ENCODE measurements around the gene MYO1E. TPM values are rescaled to one million over a fixed set of nuclear protein-coding genes. Genes with fewer than 3 reads are reported as not detected.

Gene MYO1E
- total RNA-seq, 1 experiment from 2014 or later: 83.6 TPM

GRCh38 chr15:59333401-59334075 is 39.1 kb downstream of the MYO1E start:
- no peak overlapping the region for H3K27ac Mint-ChIP-seq
- CTCF ChIA-PET: no interaction called here

GRCh38 chr15:59332009-59332408 is 40.7 kb downstream of the MYO1E start:
- Mint-ChIP-seq H3K36me3 (no peaks in the 10 kb centered on the region), H3K4me3 (no peak overlapping the region), H3K9me3 (no peaks in the 10 kb centered on the region), H3K27ac (no peak overlapping the region), H3K27me3 (ENCODE audit: low read depth) (no peaks in the 10 kb centered on the region), H3K4me1 (peaks cover 63% of the 10 kb centered on the region)
- no peak for ATAC-seq
- no peak for TF ChIP-seq CREM (CRISPR knock-in tag; IDR thresholded peaks at IDR 0.05)
- ChIA-PET POLR2A (no interaction called here), CTCF (interaction anchor here (1.0 kb wide), 1 partner anchor 28 kb away, joined by 3 read pairs; no protein-coding TSS in a partner anchor)
- DNase-seq (ENCODE audit: low spot score): no peak

More at GRCh38 chr15:59333401-59334075, 39.1 kb downstream of the MYO1E start:
- Mint-ChIP-seq H3K36me3 (no peaks in the 10 kb centered on the region), H3K27me3 (ENCODE audit: low read depth) (no peaks in the 10 kb centered on the region), H3K4me1 (peaks cover 56% of the 10 kb centered on the region), H3K9me3 (no peaks in the 10 kb centered on the region), H3K4me3 (no peak overlapping the region)
- TF ChIP-seq FOXP1 (CRISPR knock-in tag; IDR thresholded peaks at IDR 0.05; ENCODE audit: borderline replicate concordance) (no peak), USF1 (CRISPR knock-in tag; IDR thresholded peaks at IDR 0.05) (no peak)
- POLR2A ChIA-PET: no interaction called here
- DNase-seq (ENCODE audit: low spot score): no peak
- ATAC-seq: no peak

- Mint-ChIP-seq H3K36me3 (no peaks in the 10 kb centered on the region), H3K27ac (peak overlapping the region; percentile 26; the same call in 1 of the 2 replicates), H3K4me1 (peaks cover 71% of the 10 kb centered on the region), H3K4me3 (no peak overlapping the region), H3K9me3 (no peaks in the 10 kb centered on the region), H3K27me3 (ENCODE audit: low read depth) (no peaks in the 10 kb centered on the region)
- ChIA-PET CTCF (interaction anchor here (1.0 kb wide), 1 partner anchor 84 kb away, joined by 3 read pairs; no protein-coding TSS in a partner anchor), POLR2A (interaction anchor here (0.7 kb wide), 1 partner anchor 41 kb away, joined by 3 read pairs; no protein-coding TSS in a partner anchor)
- DNase-seq (ENCODE audit: low spot score): no peak
- ATAC-seq: peak; percentile 33; the same call in 1 of the 2 replicates
- TF ChIP-seq CBFB (CRISPR knock-in tag; IDR thresholded peaks at IDR 0.05; ENCODE audit: low read depth): no peak
- TF ChIP-seq ZNF317 (CRISPR knock-in tag; IDR thresholded peaks at IDR 0.05; ENCODE audit: borderline replicate concordance, low read depth): no peak
- TF ChIP-seq IRF2 (CRISPR knock-in tag; IDR thresholded peaks at IDR 0.05; ENCODE audit: borderline replicate concordance, low read depth): no peak
- TF ChIP-seq AR (CRISPR knock-in tag; IDR thresholded peaks at IDR 0.05): no peak
- TF ChIP-seq ATF2 (CRISPR knock-in tag; IDR thresholded peaks at IDR 0.05; ENCODE audit: borderline replicate concordance, low read depth): no peak
Measured at GRCh38 chr15:59330649-59331048, 42.0 kb downstream of the MYO1E start.

- Mint-ChIP-seq H3K27me3 (ENCODE audit: low read depth) (no peaks in the 10 kb centered on the region), H3K27ac (0 out of 2 replicates have a peak overlapping the region, but pooled peaks have one; percentile 26), H3K4me1 (peaks cover 70% of the 10 kb centered on the region), H3K36me3 (no peaks in the 10 kb centered on the region), H3K9me3 (no peaks in the 10 kb centered on the region), H3K4me3 (no peak overlapping the region)
- ATAC-seq (no peak), DNase-seq (ENCODE audit: low spot score) (no peak)
- CTCF ChIA-PET: interaction anchor here (0.7 to 1.0 kb wide), 2 partner anchors 23 to 83 kb away, joined by 3 to 5 read pairs; no protein-coding TSS in a partner anchor
- POLR2A ChIA-PET: interaction anchor here (1.4 kb wide), 1 partner anchor 43 kb away, joined by 4 read pairs; the partner anchor contains the start of gene MYO1E
- TF ChIP-seq CREB1 (CRISPR knock-in tag; IDR thresholded peaks at IDR 0.05): no peak
- no peak for TF ChIP-seq ZNF263 (CRISPR knock-in tag; IDR thresholded peaks at IDR 0.05; ENCODE audit: low read depth)
- no peak for TF ChIP-seq CDX4 (CRISPR knock-in tag; IDR thresholded peaks at IDR 0.05; ENCODE audit: borderline replicate concordance)
- no peak for TF ChIP-seq SP1 (CRISPR knock-in tag; conservative IDR thresholded peaks at IDR 0.05)
- TF ChIP-seq NR3C1 (CRISPR knock-in tag; conservative IDR thresholded peaks at IDR 0.05; ENCODE audit: low read depth): no peak
- no peak for TF ChIP-seq TP53 (CRISPR knock-in tag; IDR thresholded peaks at IDR 0.05)
- no peak for TF ChIP-seq ESRRA (CRISPR knock-in tag; IDR thresholded peaks at IDR 0.05; ENCODE audit: borderline replicate concordance)
- TF ChIP-seq JAZF1 (CRISPR knock-in tag; IDR thresholded peaks at IDR 0.05): no peak
- TF ChIP-seq ZMAT4 (CRISPR knock-in tag; IDR thresholded peaks at IDR 0.05): no peak
- TF ChIP-seq ZNF425 (CRISPR knock-in tag; conservative IDR thresholded peaks at IDR 0.05): no peak
Measured at GRCh38 chr15:59329570-59330350, 42.9 kb downstream of the MYO1E start.
